GM21737 (cell line): ENCODE data around the gene C4orf54.

Source experiments
- ATAC-seq: cut with Tn5 transposase; IDR thresholded peaks from one replicate; pipeline ENCODE4 v1.9.1; 2021; ENCODE audit warnings: mild to moderate bottlenecking, moderate library complexity; ENCODE audit not compliant: unreplicated experiment

Gene C4orf54

GRCh38 chr4:99657798-99658197 is at the start of gene C4orf54:
Gene C4orf54, minus strand, starts transcription at chr4:99657828. Its CDS starts 3,180 bp downstream, at chr4:99654648.
- ATAC-seq, result no peak

- ATAC-seq, result no peak
These were observed 48.3 kb upstream of the C4orf54 start for GRCh38 chr4:99705891-99706290.

DNA sequence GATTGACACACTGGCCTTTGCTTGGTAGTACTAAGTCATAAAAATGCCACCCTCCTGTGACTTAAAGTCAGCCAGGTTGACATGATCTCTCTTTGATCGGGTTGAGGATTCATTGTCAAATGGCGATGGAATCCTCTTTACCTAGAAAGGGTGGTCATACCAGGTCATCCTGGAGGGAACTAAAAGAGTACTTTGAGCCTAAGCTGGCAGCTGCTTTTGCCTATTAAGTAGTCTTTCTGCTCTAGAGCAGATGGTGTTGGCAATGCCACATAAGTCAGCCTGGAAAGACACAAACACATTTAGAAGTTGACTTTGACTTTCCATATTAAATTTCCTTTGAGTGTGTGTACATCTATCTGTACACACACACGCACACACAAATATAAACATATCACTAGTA is 39.2 kb upstream of the C4orf54 start:
- ATAC-seq, result no peak

DNA sequence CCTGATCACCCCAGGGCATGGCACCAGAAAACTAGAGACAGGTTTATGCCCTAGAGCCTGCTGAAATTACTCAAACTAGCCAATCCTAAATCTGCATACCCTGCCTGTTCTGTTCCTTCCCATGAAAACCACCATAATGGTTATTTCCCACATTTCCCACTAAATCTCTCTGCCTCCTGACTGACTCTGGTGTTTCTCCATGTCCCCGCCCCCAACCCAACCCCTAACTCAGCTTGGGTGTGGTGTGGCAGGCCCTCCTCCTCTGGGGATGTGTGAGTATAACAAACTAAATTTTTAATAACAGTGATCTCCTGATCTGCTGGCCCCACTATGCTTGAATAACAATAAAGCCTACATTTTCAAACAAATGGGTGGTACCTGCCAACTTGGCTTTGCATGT is 35.5 kb upstream of the C4orf54 start:
- no peak for ATAC-seq

- ATAC-seq, result no peak
These were observed 33.4 kb upstream of the C4orf54 start for GRCh38 chr4:99690990-99691389.

- ATAC-seq, result no peak
These were observed 32.8 kb upstream of the C4orf54 start for GRCh38 chr4:99690472-99690871.

GRCh38 chr4:99687120-99687519 is 29.5 kb upstream of the C4orf54 start:
- ATAC-seq, result no peak

- ATAC-seq, result no peak
These were observed 27.6 kb upstream of the C4orf54 start for GRCh38 chr4:99685234-99685633.

DNA sequence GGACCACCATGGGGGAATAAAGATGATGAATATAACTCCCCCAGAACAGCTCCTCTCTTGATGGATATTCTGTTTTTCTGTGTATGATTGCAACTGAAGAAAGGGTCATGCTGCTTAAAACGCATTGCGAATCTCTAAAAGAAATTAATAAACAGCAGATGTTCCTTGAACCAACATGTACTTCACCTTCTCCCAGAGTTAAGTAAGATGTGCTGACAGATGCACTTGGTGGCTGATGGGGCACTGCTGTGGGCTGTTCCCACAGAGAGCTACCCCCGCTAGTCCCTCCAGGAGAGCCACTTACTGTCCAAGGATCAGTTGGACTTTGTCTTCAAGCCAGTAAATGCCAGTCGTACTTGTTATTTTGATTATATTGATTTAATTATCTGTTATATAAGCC is 26.3 kb upstream of the C4orf54 start:
- ATAC-seq, result no peak

DNA sequence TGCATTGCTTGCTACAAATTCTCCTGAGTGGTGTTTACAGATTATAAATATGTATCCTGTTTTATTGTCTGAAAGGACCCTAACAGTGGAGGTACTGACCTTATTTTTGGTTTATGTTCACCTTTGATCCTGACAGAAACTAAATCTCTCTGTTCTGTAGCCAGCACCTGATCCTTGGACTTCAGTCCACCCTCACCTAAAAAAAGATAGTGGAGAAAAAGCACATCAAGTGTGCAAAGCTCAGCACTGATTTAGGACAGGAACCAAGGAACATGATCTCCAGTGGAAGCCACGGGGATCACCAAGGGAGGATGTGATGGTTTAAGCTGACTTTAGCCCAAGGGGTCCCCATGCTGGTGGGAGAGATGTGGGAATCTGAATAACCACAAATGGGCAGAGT is 22.3 kb upstream of the C4orf54 start:
- ATAC-seq, result no peak

DNA sequence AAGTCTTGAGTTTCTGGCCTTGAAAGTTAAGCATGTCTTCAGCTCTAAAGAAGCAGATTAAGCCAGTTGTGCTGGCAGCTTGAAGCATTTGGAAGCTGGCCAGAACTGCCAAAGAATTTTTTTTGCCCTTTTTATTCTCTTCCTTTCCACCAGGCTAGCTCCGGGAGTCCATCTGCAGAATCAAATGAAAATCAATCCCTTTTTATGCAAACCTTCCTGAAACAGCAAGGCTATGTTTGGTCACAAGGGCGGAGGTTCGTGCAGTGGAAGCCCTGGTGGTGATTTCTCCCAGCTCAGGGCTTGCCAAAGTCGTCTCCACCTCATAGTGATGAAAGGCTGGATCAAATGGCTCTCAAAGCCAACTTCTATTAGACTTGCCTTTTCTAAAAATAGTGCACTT is 21.6 kb upstream of the C4orf54 start:
- no peak for ATAC-seq

DNA sequence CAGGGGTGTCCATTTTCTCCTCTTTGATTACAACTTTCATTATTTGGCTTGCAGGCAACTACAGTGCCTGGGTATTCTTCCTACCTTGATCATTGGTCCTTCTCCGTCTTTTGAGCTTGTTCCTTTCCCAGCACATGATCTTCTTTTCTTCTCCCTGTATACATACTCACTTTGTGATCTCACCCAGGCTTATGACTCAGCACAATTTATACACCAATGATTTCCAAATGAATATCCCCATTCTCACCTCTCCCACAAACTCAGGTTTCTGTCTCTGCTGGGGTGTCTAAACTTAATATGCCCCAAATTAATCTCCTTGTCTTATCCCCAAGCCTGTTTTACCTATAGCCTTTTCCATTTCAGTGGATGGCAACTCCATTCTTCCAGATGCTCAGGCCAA is 19.5 kb upstream of the C4orf54 start:
- ATAC-seq, result no peak

DNA sequence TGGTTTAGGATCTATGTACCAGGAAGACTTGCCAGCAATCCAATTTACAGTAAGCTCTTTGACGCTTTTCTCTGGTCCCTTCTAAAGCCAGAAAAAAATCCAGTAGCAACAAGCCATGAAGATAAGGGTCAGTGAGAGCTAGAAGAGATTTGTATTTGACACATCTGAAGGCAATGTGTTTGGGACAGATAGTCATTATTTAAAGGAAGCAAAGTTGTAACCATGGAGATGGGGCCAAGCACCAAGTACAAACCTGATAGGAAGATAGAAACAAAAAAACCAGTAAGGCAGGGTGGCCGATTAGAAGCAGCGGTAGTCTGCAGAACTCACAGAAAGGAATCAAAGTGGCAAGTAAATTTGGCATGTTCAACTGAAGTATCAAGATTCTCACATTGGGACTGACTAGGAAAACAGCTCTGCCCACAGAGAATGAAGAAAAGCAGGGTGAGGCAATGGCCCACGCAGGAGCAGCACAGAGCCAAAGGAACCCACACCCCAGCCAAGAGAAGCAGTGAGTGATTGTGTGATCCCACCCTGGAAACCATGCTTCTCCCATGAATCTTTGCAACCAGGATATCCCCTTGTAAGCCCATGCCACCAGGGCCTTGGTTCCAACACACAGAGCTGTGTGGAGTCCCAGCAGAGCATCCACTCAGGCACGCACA is 12.9 kb upstream of the C4orf54 start:
- no peak for ATAC-seq

GRCh38 chr4:99669084-99669483 is 11.5 kb upstream of the C4orf54 start:
- ATAC-seq, result no peak

- no peak for ATAC-seq
These were observed 10.8 kb upstream of the C4orf54 start for GRCh38 chr4:99668472-99668871.

GRCh38 chr4:99665983-99666382 is 8.4 kb upstream of the C4orf54 start:
- ATAC-seq, result no peak

DNA sequence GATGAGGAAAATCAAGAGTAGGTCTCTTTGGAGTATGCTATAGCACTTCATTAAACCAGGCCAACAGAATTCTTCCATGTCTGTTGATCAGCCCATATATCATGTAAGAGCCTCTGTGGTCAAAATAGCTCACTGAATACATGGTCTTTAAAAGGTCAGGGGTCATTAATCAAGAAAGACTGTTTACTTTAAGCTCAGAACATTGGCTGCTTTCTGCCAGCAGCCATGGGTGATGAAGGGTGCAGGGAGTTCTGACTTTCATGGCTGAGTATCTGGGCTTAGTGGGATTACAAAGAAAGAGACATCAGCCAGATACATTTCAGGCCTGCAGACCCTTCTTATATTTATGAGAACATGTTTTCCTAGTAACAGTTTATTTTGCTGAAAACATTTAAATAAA is 7.1 kb upstream of the C4orf54 start:
- no peak for ATAC-seq

GRCh38 chr4:99661907-99662306 is 4.3 kb upstream of the C4orf54 start:
- ATAC-seq, result no peak

DNA sequence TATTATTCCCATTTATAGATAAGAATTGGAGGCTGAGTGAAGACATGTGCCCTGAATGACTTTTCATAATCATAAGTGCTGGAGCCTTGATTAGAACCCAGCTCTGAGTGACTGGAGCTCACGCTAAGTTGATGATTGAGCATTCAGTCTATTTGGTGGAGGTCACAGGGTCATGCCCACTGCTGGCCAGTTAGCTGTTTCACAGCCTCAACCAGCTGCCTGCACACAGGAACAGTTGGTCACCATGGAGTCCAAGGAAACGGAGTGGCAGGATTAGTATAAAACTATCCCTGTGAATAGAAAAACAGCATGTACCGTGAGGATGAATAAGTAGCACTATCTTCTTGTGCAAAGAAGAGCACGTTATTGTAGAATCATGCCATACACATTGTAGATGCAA is 1.0 kb upstream of the C4orf54 start:
- ATAC-seq, result no peak

DNA sequence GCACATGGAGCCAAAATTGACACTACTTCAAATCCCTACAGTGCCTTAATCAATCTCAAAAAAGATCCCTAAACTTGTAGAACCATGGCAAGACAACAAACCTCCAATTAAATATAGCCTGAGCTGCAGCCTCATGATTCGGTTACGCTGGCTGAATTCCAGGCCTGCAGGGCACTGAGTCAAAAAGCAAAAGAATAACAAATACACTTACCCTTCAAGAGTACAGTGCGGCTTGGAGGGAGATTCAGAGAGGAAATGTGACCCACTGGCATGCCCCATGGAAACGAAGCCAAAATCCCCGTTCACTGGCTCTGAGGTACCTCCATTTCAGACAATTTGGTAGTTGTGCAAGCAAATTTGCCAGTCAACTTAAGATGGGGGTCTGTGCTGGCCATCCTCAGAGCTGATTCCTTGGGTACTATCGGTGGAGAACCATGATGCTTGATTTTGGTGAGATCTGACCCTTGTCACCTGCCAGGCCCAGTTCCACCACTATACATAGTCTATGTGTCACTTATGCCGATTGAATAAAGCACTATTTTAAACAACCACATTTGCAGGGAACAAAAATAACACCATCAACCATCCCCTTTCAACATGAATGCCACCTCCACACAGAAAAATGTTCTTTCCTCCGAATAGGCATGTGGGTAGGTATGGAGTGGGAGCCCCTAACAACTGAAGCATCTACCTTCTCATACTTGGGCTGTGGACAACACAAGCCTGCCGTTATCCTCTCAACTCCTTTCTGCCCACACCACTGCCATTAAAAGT is 2.1 kb downstream of the C4orf54 start:
- ATAC-seq, result no peak

DNA sequence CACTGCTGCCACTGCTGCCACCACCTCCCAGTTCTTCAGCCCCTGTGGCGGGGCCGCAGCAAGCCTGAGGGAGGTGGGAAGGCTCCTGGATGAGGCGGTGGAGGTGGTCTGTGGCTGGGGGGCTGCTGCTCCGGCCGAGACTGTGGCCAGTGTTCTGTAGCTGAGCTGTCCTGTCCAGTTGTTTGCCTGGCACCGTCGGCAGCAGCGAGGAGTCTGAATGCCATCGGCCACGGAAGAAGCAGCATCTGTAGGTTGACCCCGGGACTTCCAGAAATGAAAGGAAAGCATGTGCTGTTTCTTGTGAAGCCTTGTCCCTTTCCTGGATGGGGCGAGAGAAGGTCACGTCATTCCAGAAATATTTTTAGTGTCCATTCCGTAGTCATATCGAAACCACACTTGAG is 3.3 kb downstream of the C4orf54 start:
- no peak for ATAC-seq

DNA sequence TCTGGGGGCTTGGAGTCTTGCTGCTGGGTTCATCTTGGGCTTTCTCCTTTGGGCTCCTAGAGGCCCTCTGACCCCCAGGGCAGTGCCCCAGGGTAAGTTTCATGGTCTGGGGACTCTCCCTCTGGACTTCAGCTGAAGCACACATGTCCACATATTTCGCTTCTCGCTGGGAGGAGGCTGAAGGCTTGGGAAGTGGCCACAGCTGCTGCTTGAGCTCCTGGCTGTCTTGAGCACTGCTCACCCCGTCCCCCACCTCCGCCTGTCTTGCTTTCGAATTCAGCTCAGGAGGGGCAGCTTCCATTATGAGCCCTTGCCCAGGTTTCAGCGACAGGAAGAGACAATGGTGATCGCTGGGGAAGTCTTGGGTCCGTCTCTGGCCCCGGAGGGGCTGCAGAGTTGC is 3.7 kb downstream of the C4orf54 start:
- ATAC-seq, result no peak
